Measurements from ENCODE around the gene SOX12. TPM values are rescaled to one million over a fixed set of nuclear protein-coding genes. Genes with fewer than 3 reads are reported as not detected.
"Not testable (repeated sequence)": the region's sequence is repeated elsewhere in the genome, so short reads cannot be mapped to it uniquely, and the experiment has no call there.

Gene SOX12
- total RNA-seq, 1 donor from 2014 or later: 7.7 TPM

DNA sequence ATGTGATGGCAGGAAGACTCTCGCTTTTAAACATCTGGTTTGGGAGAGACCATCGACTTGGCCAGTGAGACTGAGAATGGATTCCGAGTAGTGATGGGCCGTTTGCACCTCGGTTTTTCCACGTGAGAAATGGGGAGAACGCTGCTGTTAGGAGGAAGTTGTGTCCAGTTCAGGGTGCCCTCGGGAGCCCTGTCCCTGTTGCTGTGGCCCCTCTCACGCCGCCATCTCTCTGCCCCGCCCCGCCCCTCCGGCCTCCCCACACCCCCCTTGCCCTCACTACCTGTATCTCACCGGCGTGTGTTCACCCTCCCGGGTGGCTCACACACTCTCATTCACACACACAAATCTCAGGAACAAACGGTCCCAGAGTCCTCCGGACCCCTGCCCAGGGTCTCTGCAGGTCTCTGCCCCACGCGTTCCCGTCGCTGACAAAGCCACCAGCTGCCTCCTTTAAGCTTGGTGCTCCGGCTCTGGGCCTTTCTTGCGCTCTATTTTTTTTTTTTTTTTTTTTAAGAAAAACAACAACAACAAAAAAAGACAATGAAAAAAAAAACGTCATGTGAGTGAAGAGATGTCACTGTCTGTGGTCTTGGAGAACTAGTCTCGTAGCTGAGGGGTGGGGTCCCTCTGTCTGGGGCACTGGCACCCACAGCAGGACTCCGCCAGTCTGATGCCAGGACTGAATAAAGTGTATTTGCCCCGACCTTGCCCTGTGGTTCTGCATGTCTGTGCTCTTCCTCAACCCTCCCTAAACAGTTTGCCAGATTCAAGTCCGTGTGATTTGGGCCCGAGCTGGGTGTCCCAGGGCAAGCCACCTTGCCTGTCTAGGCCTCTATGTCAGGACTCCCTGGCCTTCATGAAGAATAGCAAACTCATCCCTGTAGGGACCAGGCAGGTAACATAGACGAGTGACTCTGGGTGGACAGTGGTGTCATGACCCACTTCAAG is 2.9 kb downstream of the SOX12 start:
- intact Hi-C loops (cut with micrococcal nuclease): no loop called here

DNA sequence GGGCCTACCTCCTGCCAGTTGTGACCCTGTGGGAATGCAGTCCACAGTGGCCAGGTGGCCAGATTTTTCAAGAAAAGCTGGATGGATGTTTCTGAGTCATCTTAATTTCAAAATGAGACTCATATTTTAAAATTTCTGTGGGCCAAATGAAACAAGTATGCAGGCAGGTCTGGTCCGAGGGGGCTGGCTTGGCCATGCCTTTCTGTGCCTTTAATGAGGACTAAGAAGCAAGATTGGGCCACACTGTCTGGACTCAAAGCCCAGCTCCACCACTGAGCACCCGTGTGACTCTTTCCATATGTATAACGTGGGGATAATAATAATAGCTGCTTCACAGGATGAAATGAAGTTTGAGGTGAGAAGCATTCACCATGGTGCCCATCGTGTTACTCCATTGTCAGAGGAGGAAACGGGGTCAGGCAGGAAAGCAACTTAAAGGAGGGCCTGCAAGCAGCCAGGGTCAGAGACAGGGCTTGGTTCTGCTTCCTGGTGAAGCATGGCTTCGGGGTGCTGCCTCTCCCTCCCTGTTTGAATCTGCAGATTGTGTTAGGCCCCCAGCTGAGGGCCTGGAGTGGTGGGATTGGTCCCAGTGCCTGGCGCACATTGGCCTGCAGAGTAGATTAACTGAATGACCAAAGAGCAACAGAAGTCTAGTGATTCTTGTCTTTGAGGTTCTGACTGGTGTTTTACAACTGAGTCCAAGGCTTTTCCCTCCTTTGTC is 3.8 kb downstream of the SOX12 start:
- intact Hi-C loops (cut with micrococcal nuclease): no loop called here

DNA sequence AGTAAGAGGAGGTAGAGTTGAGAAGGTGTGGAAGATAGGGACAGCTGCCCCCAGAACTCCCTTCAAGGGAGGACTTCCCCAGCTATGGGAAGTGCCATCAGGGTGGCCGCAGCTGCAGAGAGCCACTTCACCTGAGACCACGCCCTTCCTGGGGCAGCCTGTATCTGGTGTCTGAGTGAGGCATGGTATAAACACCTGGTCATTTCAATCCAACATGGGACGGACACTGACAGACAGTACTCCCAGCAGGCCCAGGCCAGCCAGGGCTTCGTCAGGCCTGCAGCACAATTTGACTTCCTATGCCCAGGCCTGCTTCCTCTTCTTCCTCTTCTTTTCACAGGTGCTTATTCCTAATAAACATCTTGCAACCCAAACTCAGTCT is 4.5 kb downstream of the SOX12 start:
- intact Hi-C loops (cut with micrococcal nuclease): loop anchor here (1.0 kb wide), 3 partner anchors 17 to 121 kb away; partner anchors contain the start of gene NRSN2

DNA sequence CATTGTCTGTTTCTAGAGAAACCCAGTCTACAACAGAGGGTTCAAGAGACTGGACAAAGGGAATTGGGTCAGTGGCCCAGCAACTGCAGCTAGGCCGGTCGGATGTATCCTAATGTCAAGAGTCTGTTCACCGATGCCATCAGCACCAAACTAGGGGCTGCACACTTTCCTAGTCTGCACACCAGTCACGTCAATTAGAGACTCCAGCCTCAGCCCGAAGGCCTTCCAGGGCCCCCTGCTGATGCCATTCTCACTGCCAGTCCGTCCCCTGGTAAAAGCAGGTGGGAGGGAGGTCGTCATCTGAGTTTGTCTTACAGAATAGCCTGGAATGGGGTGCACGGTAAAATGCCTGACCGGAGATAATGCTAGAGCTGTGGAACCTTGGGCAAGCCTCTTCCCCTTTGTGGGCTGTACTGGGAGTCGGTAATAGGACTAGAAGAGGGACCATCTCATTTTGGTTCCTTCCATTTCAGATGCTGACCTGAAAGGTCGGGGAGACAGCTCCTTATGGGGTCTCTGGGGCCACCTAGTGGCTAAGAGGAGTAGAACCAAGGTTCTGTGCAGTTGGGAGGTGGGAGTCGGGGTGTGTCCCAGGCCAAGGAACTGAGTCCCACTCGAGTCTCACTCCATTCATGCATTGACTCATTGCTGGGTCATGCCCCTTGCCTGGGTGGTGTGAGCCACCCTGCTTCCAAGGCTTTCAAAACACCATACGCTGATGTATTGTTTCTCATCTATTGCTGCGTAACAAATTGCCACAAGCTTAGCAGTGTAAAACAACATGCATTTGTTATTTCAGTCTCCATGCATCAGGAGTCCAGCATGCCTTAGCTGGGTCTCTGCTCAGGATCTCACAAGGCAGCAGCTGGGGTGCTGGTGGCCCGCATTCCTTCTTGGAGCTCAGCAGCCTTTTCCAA is 5.1 kb downstream of the SOX12 start:
- intact Hi-C loops (cut with micrococcal nuclease): loop anchor here (1.0 kb wide), 3 partner anchors 17 to 121 kb away; partner anchors contain the start of gene NRSN2

DNA sequence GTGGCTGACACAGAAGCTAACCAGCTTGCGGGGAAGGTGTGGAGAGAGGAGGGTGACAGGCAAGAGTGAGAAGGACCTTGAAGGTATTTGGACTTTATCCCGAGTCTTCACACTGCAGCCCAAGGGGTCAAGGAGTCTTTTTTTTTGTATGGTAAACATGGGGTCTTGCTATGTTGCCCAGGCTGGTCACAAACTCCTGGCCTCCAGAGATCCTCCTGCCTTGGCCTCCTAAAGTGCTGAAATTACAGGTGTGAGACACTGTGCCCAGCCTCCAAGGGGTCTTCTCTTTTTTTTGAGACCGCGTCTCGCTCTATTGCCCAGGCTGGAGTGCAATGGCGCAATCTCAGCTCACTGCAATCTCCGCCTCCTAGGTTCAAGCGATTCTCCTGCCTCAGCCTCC is 9.2 kb downstream of the SOX12 start:
- intact Hi-C loops (cut with micrococcal nuclease): no loop called here

DNA sequence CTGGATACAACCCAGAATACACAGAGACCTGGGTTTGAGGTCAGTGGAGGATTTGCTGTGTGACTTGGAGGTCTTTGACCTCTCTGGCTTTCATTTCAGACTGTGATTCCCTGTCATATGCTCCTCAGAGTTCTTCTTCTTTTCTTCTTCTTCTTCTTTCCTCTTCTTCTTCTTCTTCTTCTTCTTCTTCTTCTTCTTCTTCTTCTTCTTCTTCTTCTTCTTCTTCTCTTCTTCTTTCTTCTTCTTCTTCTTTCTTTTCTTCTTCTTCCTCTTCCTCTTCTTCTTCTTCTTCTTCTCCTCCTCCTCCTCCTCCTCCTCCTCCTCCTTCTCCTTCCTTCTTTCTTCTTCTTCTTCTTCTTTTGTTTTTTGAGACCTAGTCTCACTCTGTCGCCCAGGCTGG is 10.7 kb downstream of the SOX12 start:
- intact Hi-C loops (cut with micrococcal nuclease): not testable (repeated sequence)

DNA sequence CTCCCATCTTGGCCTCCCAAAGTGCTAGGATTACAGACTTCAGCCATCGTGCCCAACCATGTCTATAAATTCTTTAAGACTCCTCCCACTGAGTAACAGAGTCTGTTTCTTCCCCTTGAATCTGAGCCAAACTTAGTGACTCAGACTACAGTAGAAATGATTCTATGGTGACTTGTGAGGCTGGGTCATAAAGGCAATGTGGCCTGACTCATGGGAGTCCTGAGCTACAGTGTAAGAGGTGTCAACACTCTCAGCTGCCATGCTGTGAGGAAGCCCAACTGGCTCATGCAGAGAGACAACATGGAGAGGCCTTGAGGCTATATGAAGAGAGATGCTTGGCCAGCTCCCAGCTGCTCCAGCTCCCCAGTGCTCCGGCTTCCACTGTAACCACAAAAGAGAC is 16.3 kb downstream of the SOX12 start:
- intact Hi-C loops (cut with micrococcal nuclease): no loop called here

DNA sequence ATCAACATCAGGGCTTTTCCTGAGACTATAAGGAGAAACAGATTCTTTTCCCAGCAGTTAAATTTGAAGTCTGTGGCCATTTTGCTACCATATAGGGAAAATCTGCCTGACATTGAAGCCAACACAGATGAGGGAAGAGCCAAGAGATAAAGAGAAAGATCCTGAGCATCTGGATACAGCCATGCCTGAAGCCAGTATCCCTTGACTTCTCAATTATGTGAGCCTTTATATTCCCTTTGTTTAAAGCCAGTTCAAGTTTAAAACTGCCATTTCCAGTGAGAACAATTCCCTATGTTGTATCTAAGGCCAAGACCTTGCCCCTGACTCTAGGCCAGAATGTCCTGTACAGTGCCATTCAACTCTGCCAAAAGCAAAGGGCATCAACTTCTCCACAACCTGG is 17.8 kb downstream of the SOX12 start:
- intact Hi-C loops (cut with micrococcal nuclease): no loop called here

DNA sequence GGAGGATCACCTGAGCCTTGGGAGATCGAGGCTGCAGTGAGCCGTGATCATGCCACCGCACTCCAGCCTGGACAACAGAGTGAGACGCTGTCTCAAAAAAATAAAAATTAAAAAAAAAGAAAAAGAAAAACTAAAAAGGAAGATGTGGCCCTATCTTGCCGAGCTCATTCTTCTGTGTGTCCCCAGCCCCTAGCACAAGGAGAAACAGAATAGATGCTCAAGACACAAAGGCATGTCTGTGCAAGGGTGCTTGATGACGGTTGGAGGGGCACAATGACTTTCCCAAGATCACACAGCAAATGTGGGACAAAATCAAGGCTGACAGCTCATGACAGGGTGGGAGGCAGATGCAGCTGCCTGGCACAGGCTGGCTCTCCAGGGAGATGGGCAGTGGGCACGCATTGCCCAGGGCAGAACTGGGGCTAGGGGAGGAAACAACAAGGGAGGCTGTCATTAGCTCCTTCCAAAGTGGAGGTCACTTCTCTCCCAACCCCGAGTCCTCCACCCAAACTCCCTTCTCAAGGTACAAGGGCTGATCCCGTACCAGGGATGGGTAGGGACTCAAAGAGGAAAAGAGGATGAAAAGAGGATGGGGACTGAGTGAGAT is 20.8 kb downstream of the SOX12 start:
- intact Hi-C loops (cut with micrococcal nuclease): loop anchor here (2.0 kb wide), 1 partner anchor 61 kb away; no protein-coding TSS in a partner anchor

DNA sequence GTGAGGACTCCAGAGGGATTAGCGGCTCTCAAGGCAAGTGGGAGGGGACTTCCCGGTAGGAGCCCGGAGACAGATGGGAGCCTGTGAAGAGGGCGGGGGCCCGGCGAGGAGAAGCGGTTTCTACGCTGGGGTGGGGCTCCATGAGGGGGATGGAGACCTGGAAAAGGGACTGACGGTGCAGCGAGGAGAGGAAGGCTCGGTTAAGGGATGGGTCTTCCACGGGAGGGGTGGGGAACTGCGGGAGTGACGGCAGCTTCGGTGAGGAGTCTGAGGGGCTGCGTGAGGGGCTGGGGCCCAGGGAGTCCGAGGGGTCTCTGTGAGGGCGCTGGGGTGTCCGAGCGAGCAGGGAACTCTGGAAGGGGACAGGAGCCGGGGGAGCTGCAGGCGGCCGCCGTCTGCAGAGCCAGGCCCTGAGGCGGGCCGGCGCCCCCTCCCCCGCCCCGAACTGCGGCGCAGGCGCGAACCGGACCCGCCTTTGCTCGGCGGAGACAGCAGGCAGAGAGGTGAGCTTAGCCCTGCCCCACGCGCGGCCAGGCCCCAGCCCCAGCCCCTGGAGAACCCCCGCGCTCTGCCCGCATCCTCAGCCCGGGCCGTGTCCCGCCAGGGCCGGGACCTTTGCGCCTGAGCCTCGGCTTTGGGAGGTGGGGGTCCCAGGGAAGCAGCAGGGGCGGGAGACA is 21.4 kb downstream of the SOX12 start, which contains the start of gene NRSN2:
Gene NRSN2, plus strand, starts transcription at position 472 of the 677 bp plus-strand sequence. CDS start 2,533 bp downstream, outside the sequence.
- intact Hi-C loops (cut with micrococcal nuclease): loop anchor here (1.0 to 2.0 kb wide), 2 partner anchors 16 to 60 kb away; no protein-coding TSS in a partner anchor

DNA sequence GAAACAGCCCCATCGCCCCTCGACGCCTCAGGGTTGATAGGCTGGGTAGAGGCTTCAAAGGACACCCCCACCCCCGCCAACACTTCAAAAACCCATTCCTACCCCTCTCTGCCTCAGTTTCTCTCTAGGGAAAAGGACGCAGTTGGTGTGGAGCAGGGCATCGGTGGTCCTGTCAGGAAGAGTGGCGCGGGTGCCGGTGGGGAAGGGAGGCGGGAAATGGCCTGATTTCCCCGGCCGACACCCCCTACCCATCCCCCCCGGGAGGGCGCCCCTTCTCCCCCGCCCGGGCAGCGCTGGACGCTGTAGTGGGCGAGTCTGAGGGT is 21.9 kb downstream of the SOX12 start:
- intact Hi-C loops (cut with micrococcal nuclease): loop anchor here (1.0 to 2.0 kb wide), 2 partner anchors 17 to 60 kb away; no protein-coding TSS in a partner anchor

DNA sequence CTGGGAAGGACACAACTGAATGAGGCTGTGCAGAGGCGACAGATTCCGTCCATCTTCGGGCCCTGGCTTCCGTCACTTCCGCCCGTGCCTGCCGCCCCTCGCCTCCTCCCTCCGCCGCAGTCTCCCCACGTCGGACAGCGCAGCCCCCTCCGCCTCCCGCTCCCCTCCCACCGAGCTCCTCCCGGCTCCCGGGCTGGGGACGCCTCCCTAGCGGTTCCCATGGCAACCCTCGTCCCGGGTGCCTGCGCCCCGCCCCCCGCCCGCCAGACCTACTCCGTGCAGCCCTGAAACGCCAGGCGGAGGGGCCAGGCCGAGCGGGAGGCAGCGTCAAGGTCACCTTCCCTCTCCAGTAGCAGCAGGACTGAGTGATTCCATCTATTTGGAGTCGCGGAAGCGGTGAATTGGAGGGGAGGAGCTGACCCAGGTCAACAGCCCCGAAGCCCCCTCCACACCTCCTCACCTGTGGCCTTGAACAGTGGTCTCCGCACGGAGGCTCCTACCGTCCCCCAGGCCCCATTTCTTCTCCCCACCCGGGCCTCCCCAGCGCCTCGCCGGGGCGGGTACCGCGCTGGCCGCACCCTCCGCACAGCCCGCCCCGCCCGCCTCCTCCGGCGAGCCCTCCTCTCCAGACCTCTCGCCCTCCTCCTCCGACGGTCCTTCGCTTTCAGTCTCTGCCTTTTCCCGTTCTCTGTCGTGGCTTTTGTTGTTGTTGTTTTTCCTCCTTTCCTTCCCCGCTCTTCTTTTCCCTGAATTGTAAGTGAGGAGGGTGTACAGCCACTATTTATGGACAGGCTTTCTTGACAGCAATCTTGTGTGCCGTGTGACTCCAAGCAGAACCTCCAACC is 22.5 kb downstream of the SOX12 start:
- intact Hi-C loops (cut with micrococcal nuclease): loop anchor here (1.0 to 2.0 kb wide), 3 partner anchors 18 to 59 kb away; no protein-coding TSS in a partner anchor

DNA sequence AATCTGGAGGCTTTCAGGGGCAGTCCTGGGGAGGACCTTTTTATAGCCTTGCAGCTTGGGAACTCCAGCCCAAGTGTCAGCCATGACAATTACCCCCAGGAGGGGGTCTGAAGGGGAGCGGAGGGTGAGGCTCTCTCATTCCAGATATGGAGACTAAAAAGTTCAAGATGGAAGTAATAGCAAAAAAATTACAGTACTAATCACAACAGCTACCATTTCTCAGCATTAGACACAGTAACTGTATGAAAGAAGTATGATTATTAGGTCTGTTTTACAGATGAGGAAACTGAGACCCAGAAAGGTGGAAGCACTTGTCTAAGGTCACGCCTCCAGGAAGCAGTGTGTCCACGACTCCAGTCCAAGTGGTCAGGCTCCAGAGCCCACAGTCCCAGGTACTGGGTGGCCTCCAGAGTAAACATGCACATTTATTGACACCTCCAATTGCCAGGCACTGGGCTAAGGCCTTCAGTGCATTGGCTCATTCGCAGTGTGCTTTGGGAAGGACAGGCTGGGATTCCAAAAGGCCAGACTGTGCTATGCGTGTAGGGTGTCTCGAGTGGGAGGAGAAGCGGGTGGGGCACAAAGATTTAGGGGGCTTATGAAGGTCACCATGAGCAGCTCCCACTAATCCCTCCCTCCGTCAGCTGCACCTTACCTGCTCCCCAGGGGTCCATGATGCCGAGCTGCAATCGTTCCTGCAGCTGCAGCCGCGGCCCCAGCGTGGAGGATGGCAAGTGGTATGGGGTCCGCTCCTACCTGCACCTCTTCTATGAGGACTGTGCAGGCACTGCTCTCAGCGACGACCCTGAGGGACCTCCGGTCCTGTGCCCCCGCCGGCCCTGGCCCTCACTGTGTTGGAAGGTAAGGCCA is 23.9 kb downstream of the SOX12 start:
- intact Hi-C loops (cut with micrococcal nuclease): loop anchor here (1.0 kb wide), 1 partner anchor 22 kb away; no protein-coding TSS in a partner anchor

DNA sequence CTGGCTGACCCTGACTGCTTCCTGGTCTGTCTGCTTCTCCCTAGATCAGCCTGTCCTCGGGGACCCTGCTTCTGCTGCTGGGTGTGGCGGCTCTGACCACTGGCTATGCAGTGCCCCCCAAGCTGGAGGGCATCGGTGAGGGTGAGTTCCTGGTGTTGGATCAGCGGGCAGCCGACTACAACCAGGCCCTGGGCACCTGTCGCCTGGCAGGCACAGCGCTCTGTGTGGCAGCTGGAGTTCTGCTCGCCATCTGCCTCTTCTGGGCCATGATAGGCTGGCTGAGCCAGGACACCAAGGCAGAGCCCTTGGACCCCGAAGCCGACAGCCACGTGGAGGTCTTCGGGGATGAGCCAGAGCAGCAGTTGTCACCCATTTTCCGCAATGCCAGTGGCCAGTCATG is 27.8 kb downstream of the SOX12 start:
- intact Hi-C loops (cut with micrococcal nuclease): loop anchor here (5.0 kb wide), 1 partner anchor 109 kb away; the partner anchor contains the start of gene TBC1D20

DNA sequence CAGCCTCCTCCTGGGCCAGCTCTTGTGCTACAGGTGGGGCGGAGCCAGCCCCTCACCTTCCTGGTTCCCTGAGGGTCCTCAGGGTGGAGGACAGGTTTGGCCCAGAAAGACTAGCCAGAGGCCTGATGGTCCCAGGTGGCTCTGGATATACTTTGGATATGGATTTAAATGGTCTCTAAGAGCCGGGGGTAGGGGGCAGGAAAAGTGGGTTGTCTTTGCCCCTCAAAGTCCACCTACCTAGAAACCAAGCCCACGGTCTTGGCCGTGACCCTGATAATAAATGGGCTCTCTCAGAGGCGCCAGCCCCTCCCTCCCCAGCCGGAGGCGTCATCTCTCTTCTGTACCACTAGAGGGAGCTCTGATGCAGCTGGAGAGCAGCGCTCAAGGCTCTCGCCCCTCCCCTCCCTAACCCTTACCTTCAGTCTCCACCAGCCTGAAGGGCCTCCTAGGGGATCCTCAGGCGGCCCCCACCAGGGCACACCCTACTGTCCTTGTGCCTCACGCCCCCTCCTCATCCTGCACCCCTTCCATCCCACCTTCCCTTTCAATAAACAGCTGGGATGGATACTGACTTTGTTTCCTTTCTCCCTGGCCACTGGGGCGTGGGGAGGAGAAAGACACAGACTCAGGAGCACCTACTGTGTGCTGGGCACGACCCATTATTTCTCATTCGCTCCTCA is 29.1 kb downstream of the SOX12 start:
- intact Hi-C loops (cut with micrococcal nuclease): loop anchor here (1.0 to 5.0 kb wide), 6 partner anchors 53 to 291 kb away; partner anchors contain the start of gene TBC1D20

DNA sequence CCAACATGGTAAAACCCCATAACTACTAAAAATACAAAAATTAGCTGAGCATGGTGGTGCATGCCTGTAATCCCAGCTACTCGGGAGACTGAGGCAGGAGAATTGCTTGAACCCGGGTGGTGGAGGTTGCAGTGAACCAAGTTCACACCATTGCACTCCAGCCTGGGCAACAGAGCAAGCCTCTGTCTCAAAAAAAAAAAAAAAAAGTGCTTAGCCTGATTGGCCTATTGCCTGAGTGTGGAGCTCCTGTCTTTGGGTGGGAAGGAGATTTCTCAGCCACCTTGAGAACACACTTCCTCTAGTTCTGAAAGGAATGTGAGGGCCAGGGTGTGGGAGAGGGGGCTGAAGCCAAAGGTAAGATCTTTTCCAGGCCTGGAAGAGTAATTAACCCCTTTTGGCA is 30.8 kb downstream of the SOX12 start:
- intact Hi-C loops (cut with micrococcal nuclease): not testable (repeated sequence)

DNA sequence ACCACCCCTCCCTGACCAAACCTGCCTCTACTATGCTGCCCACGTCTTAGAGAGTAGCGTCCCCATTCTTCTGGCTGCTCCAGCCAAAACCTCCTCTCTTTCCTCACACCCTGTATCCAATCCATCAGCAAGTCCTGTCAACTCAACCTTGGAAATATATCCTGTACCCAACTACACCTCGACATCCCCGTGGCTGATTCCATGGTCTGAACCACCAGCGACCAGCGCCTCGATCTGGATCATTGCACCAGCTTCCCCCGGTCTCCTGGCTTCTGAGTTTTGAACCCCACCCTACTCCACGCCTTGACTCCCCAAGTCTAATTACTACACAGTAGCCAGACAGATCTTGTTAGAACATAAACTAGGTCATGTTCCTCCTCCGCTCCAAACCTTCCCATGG is 31.4 kb downstream of the SOX12 start:
- intact Hi-C loops (cut with micrococcal nuclease): no loop called here

Data from T-helper 2 cell treated with Interferon-gamma antibody and Interleukin-4, amounts not matched to agents 100 ng/mL and 5 ng/mL, for 36 hours (primary cell).